Fibroblast of gingiva (primary cell): ENCODE results near the gene ZBTB45.

ENCODE experiments used
- DNase-seq: peaks from one replicate; pipeline ENCODE4 v3.0.0-alpha.2; 2011; ENCODE audit warnings: low read depth

The ZBTB45 gene

GRCh38 chr19:58538257-58539168 is 18.9 kb upstream of the ZBTB45 start:
- DNase-seq, result no peak

DNA sequence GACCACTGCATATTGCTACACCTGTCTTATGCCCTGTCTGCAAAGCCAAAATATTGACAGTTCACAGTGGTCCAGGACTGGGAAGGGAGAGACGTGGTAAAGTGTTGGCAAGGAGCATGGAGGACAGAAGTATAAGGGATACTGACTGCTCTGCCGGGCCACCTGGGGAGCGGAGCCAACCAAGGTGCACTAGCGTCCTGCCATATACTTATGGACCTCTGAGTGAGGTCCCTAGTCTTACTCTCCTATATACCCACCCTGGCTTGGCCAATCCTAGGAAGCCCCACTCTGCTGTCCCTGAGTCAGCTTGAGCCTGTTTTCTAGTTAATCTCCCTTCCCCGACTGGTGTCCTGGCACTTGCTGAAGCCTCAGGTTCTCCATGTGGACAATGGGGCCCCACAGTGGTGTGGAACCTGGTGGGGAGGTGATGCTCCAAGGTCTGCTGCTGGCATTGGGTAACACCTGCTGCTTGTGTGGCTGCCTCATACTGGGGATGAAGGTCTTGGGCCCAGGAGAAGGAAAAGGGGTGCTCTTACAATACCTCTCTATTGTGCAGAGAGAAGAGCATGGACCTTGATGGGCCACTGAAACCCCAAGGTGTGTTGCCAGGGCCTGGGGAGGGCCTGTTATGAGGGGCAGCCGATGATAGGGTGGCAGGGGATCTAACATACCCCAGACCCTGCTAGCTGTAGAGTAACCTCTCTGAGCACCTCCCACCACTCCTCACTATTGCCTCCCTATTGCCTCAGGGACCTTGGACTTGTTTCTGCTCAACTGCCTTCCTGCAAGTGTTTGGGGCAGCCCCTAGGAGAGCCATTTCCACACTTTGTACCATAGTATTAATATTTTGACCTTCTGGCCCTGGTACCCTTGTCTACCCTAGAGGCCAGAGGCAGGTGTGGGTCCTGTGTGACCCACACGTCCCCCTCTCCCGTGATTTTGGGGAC is 17.5 kb upstream of the ZBTB45 start:
- no peak for DNase-seq

- no peak for DNase-seq
Measured at GRCh38 chr19:58535857-58536256, 16.2 kb upstream of the ZBTB45 start.

DNA sequence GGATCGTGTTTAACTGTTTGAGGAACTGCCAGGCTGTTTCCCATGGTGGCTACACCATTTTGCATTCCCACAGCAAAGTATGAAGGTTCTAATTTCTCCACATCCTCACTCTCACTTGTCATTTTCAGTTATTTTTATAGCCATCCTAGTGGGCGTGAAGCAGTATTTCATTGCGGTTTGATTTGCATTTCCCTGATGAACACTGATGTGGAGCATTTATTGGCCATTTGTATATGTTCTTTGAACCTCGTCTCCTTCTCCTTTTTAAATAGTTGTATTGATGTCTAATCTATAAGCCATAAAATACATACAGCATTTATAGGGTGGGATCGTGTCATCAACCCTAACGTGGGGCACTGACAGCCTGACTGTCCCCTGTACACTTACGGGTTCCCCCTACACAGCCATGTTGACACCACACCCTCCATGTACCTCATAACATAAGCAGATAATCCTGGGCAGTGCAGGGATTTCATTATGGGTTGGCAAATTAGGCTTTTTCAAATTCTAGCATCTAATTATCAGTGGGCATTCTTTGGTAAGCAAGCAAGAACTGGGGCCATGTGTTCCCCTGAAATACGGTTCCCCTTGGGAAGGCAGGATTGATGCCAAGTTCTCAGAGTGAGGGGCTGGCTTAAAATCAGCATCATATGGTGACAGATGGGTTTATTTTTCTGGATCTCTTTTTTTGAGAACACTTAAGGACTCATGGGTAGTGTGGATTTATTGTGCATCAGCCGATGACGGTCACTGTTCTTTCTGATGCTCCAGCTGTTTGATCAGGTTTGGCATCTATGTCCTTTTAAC is 11.6 kb upstream of the ZBTB45 start:
- DNase-seq, result no peak

- no peak for DNase-seq
Measured at GRCh38 chr19:58529405-58529804, 9.8 kb upstream of the ZBTB45 start.

GRCh38 chr19:58522709-58523108 is 3.1 kb upstream of the ZBTB45 start:
- DNase-seq, result no peak

- no peak for DNase-seq
Measured at GRCh38 chr19:58521651-58522050, 2.0 kb upstream of the ZBTB45 start.

- DNase-seq, result no peak
Measured at GRCh38 chr19:58520257-58520599, 618 bp upstream of the ZBTB45 start.

GRCh38 chr19:58519087-58519354 is 589 bp downstream of the ZBTB45 start:
- DNase-seq, result peak; percentile 70

GRCh38 chr19:58518256-58519086 is 1.1 kb downstream of the ZBTB45 start:
- no peak for DNase-seq

- no peak for DNase-seq
Measured at GRCh38 chr19:58516964-58517833, 2.4 kb downstream of the ZBTB45 start.

GRCh38 chr19:58516246-58516836 is 3.3 kb downstream of the ZBTB45 start:
- DNase-seq, result no peak

GRCh38 chr19:58515259-58515658 is 4.4 kb downstream of the ZBTB45 start:
- DNase-seq, result no peak

DNA sequence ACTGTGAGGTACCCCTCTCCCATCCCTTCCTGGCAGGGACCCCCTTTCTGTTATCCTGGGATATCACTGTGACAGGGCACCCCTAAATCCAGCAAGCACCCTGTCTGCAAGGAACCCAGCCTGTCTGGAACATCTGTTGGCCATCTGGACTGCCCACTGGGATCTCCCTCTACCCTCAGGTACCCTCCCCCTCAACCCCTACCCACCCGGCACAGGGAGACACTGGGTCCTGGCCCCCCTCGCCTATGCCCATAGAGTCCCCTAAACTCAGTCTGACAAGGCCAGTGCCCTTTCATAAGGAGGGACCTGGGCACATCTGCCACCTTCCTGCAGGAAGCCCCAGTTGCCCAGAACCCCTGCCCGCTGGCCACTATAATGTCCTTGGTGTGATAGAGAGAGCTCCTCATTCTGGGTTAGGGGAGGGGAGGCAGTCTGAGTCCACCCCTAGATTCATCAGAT is 5.0 kb downstream of the ZBTB45 start:
- DNase-seq, result no peak

GRCh38 chr19:58513694-58514563 is 5.7 kb downstream of the ZBTB45 start:
- peak; percentile 82 for DNase-seq

- no peak for DNase-seq
Measured at GRCh38 chr19:58513213-58513693, 6.4 kb downstream of the ZBTB45 start.

GRCh38 chr19:58511353-58512208 is 8.0 kb downstream of the ZBTB45 start, which contains the start of gene SLC27A5:
Gene SLC27A5 (minus strand): TSS chr19:58511992. CDS start chr19:58511955, 37 bp downstream.
- DNase-seq, result no peak
